B cell (primary cell): ENCODE results near the gene DISP1. TPM values are rescaled to one million over a fixed set of nuclear protein-coding genes. Genes with fewer than 3 reads are reported as not detected.

Source experiments
- ATAC-seq: fragments of 200-7000 bp; cut with Tn5 transposase; one replicate; pipeline ENCODE4 v1.10.0; 2021; ENCODE audit warnings: low read depth, mild to moderate bottlenecking, moderate number of reproducible peaks, moderate library complexity
- CTCF ChIA-PET: fragments of 350-600 bp; sonication (Branson Sonifier 250); formaldehyde crosslinking; loops from one replicate; lab custom pipeline; 2021; ENCODE audit warnings: antibody characterized with exemption, inconsistent platforms; lab: Charles Lee
- POLR2A ChIA-PET: fragments of 350-600 bp; sonication (Branson Sonifier 250); formaldehyde crosslinking; loops from one replicate; lab custom pipeline; 2021; ENCODE audit warnings: antibody characterized with exemption; lab: Charles Lee
- DNase-seq: peaks from one replicate; pipeline ENCODE4 v3.0.0; 2013
- H2AFZ ChIP-seq: 2 replicates; pipeline ENCODE4 v1.6.1; 2012; ENCODE audit warnings: mild to moderate bottlenecking, low read depth, low read length; ENCODE audit not compliant: insufficient read depth, poor library complexity, severe bottlenecking
- H3K27ac ChIP-seq, 2 donors: 1 replicate in 1 of 2; 2 replicates in 1 of 2; pipeline ENCODE4 v1.5.1; 2012 to 2013; ENCODE audit warnings: low read length in 2 of 2, mild to moderate bottlenecking in 2 of 2, moderate library complexity in 1 of 2
- H3K27me3 ChIP-seq, 4 experiments: fragments of 200-600 bp in 1 of 4; sonication (generic) in 1 of 4; replicated peaks in 1 of 4; 1 replicate in 2 of 4; 2 replicates in 2 of 4; pipeline versions ENCODE4 v1.6.1 to v1.7.0; 2013 to 2016; ENCODE audit warnings: low read length in 3 of 4, mild to moderate bottlenecking in 2 of 4, mixed read lengths in 1 of 4, moderate library complexity in 1 of 4; ENCODE audit not compliant: insufficient read depth in 4 of 4, control insufficient read depth in 3 of 4; ENCODE audit errors: control extremely low read depth in 1 of 4
- H3K36me3 ChIP-seq, 2 experiments: replicated peaks in 1 of 2; 1 replicate in 1 of 2; 2 replicates in 1 of 2; pipeline versions ENCODE4 v1.6.1 to v1.7.1; 2013; ENCODE audit warnings: low read length in 1 of 2; ENCODE audit not compliant: insufficient read depth in 2 of 2, control insufficient read depth in 1 of 2; ENCODE audit errors: control extremely low read depth in 1 of 2, extremely low read depth in 1 of 2
- H3K4me1 ChIP-seq, 2 donors: fragments of 200-600 bp in 1 of 2; sonication (generic) in 1 of 2; 1 replicate in 1 of 2; 2 replicates in 1 of 2; pipeline versions ENCODE4 v1.5.1 to v1.6.1; 2013 to 2017; ENCODE audit warnings: low read length in 2 of 2; ENCODE audit not compliant: control insufficient read depth in 2 of 2, insufficient read depth in 2 of 2
- H3K4me2 ChIP-seq: replicated peaks from 2 replicates; pipeline ENCODE3; 2012; ENCODE audit warnings: mild to moderate bottlenecking, low read depth, low read length; ENCODE audit not compliant: poor library complexity, severe bottlenecking
- H3K4me3 ChIP-seq, 5 experiments: fragments of 200-600 bp in 1 of 5; sonication (generic) in 1 of 5; 1 replicate in 3 of 5; 2 replicates in 2 of 5; pipeline versions ENCODE4 v1.5.1 to v1.7.0; 2011 to 2016; ENCODE audit warnings: low read length in 4 of 5, mild to moderate bottlenecking in 4 of 5, low read depth in 2 of 5, control low read depth in 1 of 5, moderate library complexity in 1 of 5; ENCODE audit not compliant: insufficient read depth in 1 of 5; ENCODE audit errors: control extremely low read depth in 1 of 5, extremely low read depth in 1 of 5
- H3K79me2 ChIP-seq: fragments of 200-600 bp; sonication (generic); one replicate; pipeline ENCODE4 v1.6.0; 2016; ENCODE audit warnings: low read length; ENCODE audit not compliant: control insufficient read depth, insufficient read depth
- H3K9ac ChIP-seq: fragments of 200-600 bp; sonication (generic); 2 replicates; pipeline ENCODE4 v1.6.1; 2017; ENCODE audit warnings: mild to moderate bottlenecking, low read length, moderate library complexity
- H3K9me3 ChIP-seq, 3 donors: one replicate each; pipeline versions ENCODE4 v1.6.1 to v1.7.1; 2013; ENCODE audit warnings: low read length in 2 of 3; ENCODE audit not compliant: control insufficient read depth in 2 of 3, insufficient read depth in 1 of 3; ENCODE audit errors: control extremely low read depth in 1 of 3
- H4K20me1 ChIP-seq: 2 replicates; pipeline ENCODE4 v1.6.0; 2012; ENCODE audit warnings: mild to moderate bottlenecking, low read length; ENCODE audit not compliant: insufficient read depth, control insufficient read depth, poor library complexity, severe bottlenecking
- H3K27ac Mint-ChIP-seq: one replicate; pipeline ENCODE4 v1.8.0; 2021; ENCODE audit warnings: mixed read lengths
- H3K27me3 Mint-ChIP-seq: one replicate; pipeline ENCODE4 v1.8.0; 2021; ENCODE audit warnings: mixed read lengths
- H3K4me1 Mint-ChIP-seq: one replicate; pipeline ENCODE4 v1.8.0; 2021; ENCODE audit warnings: mixed read lengths
- H3K4me3 Mint-ChIP-seq: one replicate; pipeline ENCODE4 v1.8.0; 2021; ENCODE audit warnings: mixed read lengths
- H3K9me3 Mint-ChIP-seq: one replicate; pipeline ENCODE4 v1.8.0; 2022; ENCODE audit warnings: mixed read lengths; ENCODE audit not compliant: insufficient read depth
- CTCF ChIP-seq: fragments of 200-600 bp; IDR thresholded peaks from one replicate; pipeline ENCODE4 v1.8.0; 2022; ENCODE audit warnings: antibody characterized with exemption, mild to moderate bottlenecking
- EZH2 ChIP-seq: IDR thresholded peaks from 2 replicates; pipeline ENCODE4 v1.6.1; 2012; ENCODE audit warnings: borderline replicate concordance, low read depth, mild to moderate bottlenecking, moderate library complexity, low read length; ENCODE audit not compliant: insufficient read depth, poor library complexity, severe bottlenecking
- WGBS: methylation state at CpG from one replicate; pipeline ENCODE4 v1.1.5; 2013; ENCODE audit warnings: missing lambda C conversion rate; ENCODE audit not compliant: insufficient coverage; 5-methylcytosine and 5-hydroxymethylcytosine counted together
- intact Hi-C: fragments of 100-400 bp; cut with micrococcal nuclease; formaldehyde crosslinking; loops from one replicate; pipeline ENCODE4 v1.10.0; 2022
- polyA plus RNA-seq: library from polyadenylated mRNA; depleted of rRNA; stranded (reverse); fragments of >200 nt; gene quantifications from 2 replicates; pipeline ENCODE4 v1.2.3, GENCODE V29; 2012
- total RNA-seq, 2 donors: library from RNA; stranded (reverse); fragments of 120-200 nt in 1 of 2; gene quantifications; 1 replicate in 1 of 2; 2 replicates in 1 of 2; pipeline versions ENCODE4 v1.2.3 to v1.2.4, GENCODE V29; 2013 to 2022

Gene DISP1
- total and polyA plus RNA-seq, 2 donors (not counting 1 experiment from before 2014, with no cell fraction given): 6.6 to 12.0 TPM

GRCh38 chr1:222777977-222778376 is 36.9 kb upstream of the DISP1 start:
- H3K36me3 ChIP-seq: no peaks in the 10 kb centered on the region
- H3K9me3 ChIP-seq: peaks cover 0 to 1% (median 0%) of the 10 kb centered on the region in 3 donors
- ChIA-PET CTCF (no interaction called here), POLR2A (no interaction called here)
- no peak overlapping the region for H3K4me2 ChIP-seq
- H2AFZ ChIP-seq: no peak overlapping the region
- H3K27me3 ChIP-seq: no peaks in the 10 kb centered on the region
- no peak overlapping the region for H3K4me3 ChIP-seq
- H3K9ac ChIP-seq: no peak overlapping the region
- H4K20me1 ChIP-seq: no peaks in the 10 kb centered on the region
- DNase-seq: no peak
- H3K4me1 ChIP-seq: peaks cover 15 to 18% of the 10 kb centered on the region in 2 donors
- H3K9me3 Mint-ChIP-seq: peaks cover 4% of the 10 kb centered on the region
- H3K27ac ChIP-seq: no peak overlapping the region
- no peak for ATAC-seq
- no peaks in the 10 kb centered on the region for H3K79me2 ChIP-seq
- WGBS: no CpG with 5 or more reads among the region's 2 CpGs
- H3K4me1 Mint-ChIP-seq: peaks cover 22% of the 10 kb centered on the region
- no peaks in the 10 kb centered on the region for H3K27me3 Mint-ChIP-seq
- H3K4me3 Mint-ChIP-seq: no peak overlapping the region
- intact Hi-C loops: no loop called here
- H3K27ac Mint-ChIP-seq: no peak overlapping the region
- TF ChIP-seq CTCF: no peak
- TF ChIP-seq EZH2: no peak

GRCh38 chr1:222781251-222781650 is 33.6 kb upstream of the DISP1 start:
- intact Hi-C loops: no loop called here
- no peak overlapping the region for H2AFZ ChIP-seq
- H3K4me3 ChIP-seq: no peak overlapping the region
- Mint-ChIP-seq H3K27me3 (no peaks in the 10 kb centered on the region), H3K27ac (no peak overlapping the region), H3K4me1 (peaks cover 26% of the 10 kb centered on the region), H3K9me3 (peaks cover 4% of the 10 kb centered on the region), H3K4me3 (no peak overlapping the region)
- H3K36me3 ChIP-seq: no peaks in the 10 kb centered on the region
- no peaks in the 10 kb centered on the region for H3K79me2 ChIP-seq
- H3K27ac ChIP-seq: no peak overlapping the region
- H3K4me2 ChIP-seq: no peak overlapping the region
- DNase-seq: no peak
- H4K20me1 ChIP-seq: no peaks in the 10 kb centered on the region
- no peaks in the 10 kb centered on the region for H3K4me1 ChIP-seq
- POLR2A ChIA-PET: no interaction called here
- WGBS: no CpG with 5 or more reads among the region's 4 CpGs
- no peaks in the 10 kb centered on the region for H3K27me3 ChIP-seq
- TF ChIP-seq EZH2 (no peak), CTCF (no peak)
- H3K9me3 ChIP-seq: peaks cover 0 to 1% (median 0%) of the 10 kb centered on the region in 3 donors
- CTCF ChIA-PET: no interaction called here
- H3K9ac ChIP-seq: no peak overlapping the region
- ATAC-seq: no peak
